ENCODE data around the gene TMC2.

TMC2 gene

GRCh38 chr20:2657674-2658073 is 121.3 kb downstream of the TMC2 start:
- TF ChIP-seq REST (IDR thresholded peaks at IDR 0.05; ENCODE audit: insufficient read depth in 1 of 2, low read depth in 2 of 2, low read length in 2 of 2) (no peak), FOXP2 (optimal IDR thresholded peaks at IDR 0.05; ENCODE audit: borderline replicate concordance, extremely low read depth, extremely low read length, insufficient read depth) (no peak), TAF1 (IDR thresholded peaks at IDR 0.05; ENCODE audit: borderline replicate concordance, insufficient read depth, low read length) (no peak), POLR2AphosphoS5 (IDR thresholded peaks at IDR 0.05; ENCODE audit: low read depth, low read length) (no peak; the same call in 1 of the 2 replicates), SIN3A (IDR thresholded peaks at IDR 0.05; ENCODE audit: borderline replicate concordance, insufficient read depth, low read length) (no peak)

GRCh38 chr20:2658414-2659354 is 122.3 kb downstream of the TMC2 start:
- peak; percentile 35; the same call in 1 of the 2 replicates for TF ChIP-seq TAF1 (IDR thresholded peaks at IDR 0.05; ENCODE audit: borderline replicate concordance, insufficient read depth, low read length)
- no peak for TF ChIP-seq REST (IDR thresholded peaks at IDR 0.05; ENCODE audit: insufficient read depth in 1 of 2, low read depth in 2 of 2, low read length in 2 of 2)
- TF ChIP-seq SIN3A (IDR thresholded peaks at IDR 0.05; ENCODE audit: borderline replicate concordance, insufficient read depth, low read length), result peak; percentile 82; the same call in 1 of the 2 replicates
- peak; percentile 84 for TF ChIP-seq POLR2AphosphoS5 (IDR thresholded peaks at IDR 0.05; ENCODE audit: low read depth, low read length)
- no peak for TF ChIP-seq FOXP2 (optimal IDR thresholded peaks at IDR 0.05; ENCODE audit: borderline replicate concordance, extremely low read depth, extremely low read length, insufficient read depth)

- TF ChIP-seq POLR2AphosphoS5 (IDR thresholded peaks at IDR 0.05; ENCODE audit: low read depth, low read length) (no peak; the same call in 1 of the 2 replicates), FOXP2 (optimal IDR thresholded peaks at IDR 0.05; ENCODE audit: borderline replicate concordance, extremely low read depth, extremely low read length, insufficient read depth) (no peak), REST (IDR thresholded peaks at IDR 0.05; ENCODE audit: insufficient read depth in 1 of 2, low read depth in 2 of 2, low read length in 2 of 2) (no peak), TAF1 (IDR thresholded peaks at IDR 0.05; ENCODE audit: borderline replicate concordance, insufficient read depth, low read length) (no peak), SIN3A (IDR thresholded peaks at IDR 0.05; ENCODE audit: borderline replicate concordance, insufficient read depth, low read length) (no peak)
Observed at GRCh38 chr20:2659547-2659946, 123.2 kb downstream of the TMC2 start.

- TF ChIP-seq FOXP2 (optimal IDR thresholded peaks at IDR 0.05; ENCODE audit: borderline replicate concordance, extremely low read depth, extremely low read length, insufficient read depth) (no peak), POLR2AphosphoS5 (IDR thresholded peaks at IDR 0.05; ENCODE audit: low read depth, low read length) (no peak), TAF1 (IDR thresholded peaks at IDR 0.05; ENCODE audit: borderline replicate concordance, insufficient read depth, low read length) (no peak), REST (IDR thresholded peaks at IDR 0.05; ENCODE audit: insufficient read depth in 1 of 2, low read depth in 2 of 2, low read length in 2 of 2) (no peak), SIN3A (IDR thresholded peaks at IDR 0.05; ENCODE audit: borderline replicate concordance, insufficient read depth, low read length) (no peak)
Observed at GRCh38 chr20:2663364-2663886, 127.1 kb downstream of the TMC2 start.

All from PFSK-1 (cell line).